ENCODE results near the gene ATXN1. TPM values are rescaled to one million over a fixed set of nuclear protein-coding genes. Genes with fewer than 3 reads are reported as not detected.

ATXN1 gene
- polyA plus RNA-seq, 1 of the 3 experiments (the other 2 are of a cell fraction), result 7.9 TPM

- Histone ChIP-seq H3K27ac (ENCODE audit: low read depth in 2 of 2, low read length in 1 of 2) (no peak overlapping the region), H3K9me3 (no peaks in the 10 kb centered on the region), H3K9ac (no peak overlapping the region), H3K27me3 (ENCODE audit: insufficient read depth) (no peaks in the 10 kb centered on the region), H2AFZ (ENCODE audit: low read depth) (no peak overlapping the region), H3K36me3 (replicated peaks in 1 of 2; ENCODE audit: control insufficient read depth in 1 of 2, insufficient read depth in 2 of 2, low read length in 1 of 2) (peaks cover 0 to 11% of the 10 kb centered on the region in 2 experiments), H3K4me1 (ENCODE audit: control insufficient read depth in 1 of 2, insufficient read depth in 2 of 2, low read depth in 1 of 2, low read length in 1 of 2) (peaks cover 7 to 15% of the 10 kb centered on the region in 2 experiments), H3F3A (replicated peaks; ENCODE audit: insufficient read depth) (peaks cover 17% of the 10 kb centered on the region), H3K4me3 (ENCODE audit: low read depth in 2 of 2, low read length in 1 of 2) (no peak overlapping the region), H3K9me2 (no peaks in the 10 kb centered on the region), H3K79me2 (ENCODE audit: insufficient read depth) (no peaks in the 10 kb centered on the region), H3K4me2 (no peak overlapping the region), H4K20me1 (ENCODE audit: insufficient read depth) (no peaks in the 10 kb centered on the region)
- WGBS (ENCODE audit: low lambda C conversion rate), result 99% methylated on average over 4 of the region's 4 CpGs
- no peak for TF ChIP-seq GATA2 (CRISPR knock-in tag; IDR thresholded peaks at IDR 0.05)
- no peak for TF ChIP-seq TAF1 (IDR thresholded peaks at IDR 0.05; ENCODE audit: borderline replicate concordance, low read depth, low read length)
- no peak for TF ChIP-seq IRF3 (IDR thresholded peaks at IDR 0.05; ENCODE audit: low read depth, low read length)
- TF ChIP-seq, protein P1, sequence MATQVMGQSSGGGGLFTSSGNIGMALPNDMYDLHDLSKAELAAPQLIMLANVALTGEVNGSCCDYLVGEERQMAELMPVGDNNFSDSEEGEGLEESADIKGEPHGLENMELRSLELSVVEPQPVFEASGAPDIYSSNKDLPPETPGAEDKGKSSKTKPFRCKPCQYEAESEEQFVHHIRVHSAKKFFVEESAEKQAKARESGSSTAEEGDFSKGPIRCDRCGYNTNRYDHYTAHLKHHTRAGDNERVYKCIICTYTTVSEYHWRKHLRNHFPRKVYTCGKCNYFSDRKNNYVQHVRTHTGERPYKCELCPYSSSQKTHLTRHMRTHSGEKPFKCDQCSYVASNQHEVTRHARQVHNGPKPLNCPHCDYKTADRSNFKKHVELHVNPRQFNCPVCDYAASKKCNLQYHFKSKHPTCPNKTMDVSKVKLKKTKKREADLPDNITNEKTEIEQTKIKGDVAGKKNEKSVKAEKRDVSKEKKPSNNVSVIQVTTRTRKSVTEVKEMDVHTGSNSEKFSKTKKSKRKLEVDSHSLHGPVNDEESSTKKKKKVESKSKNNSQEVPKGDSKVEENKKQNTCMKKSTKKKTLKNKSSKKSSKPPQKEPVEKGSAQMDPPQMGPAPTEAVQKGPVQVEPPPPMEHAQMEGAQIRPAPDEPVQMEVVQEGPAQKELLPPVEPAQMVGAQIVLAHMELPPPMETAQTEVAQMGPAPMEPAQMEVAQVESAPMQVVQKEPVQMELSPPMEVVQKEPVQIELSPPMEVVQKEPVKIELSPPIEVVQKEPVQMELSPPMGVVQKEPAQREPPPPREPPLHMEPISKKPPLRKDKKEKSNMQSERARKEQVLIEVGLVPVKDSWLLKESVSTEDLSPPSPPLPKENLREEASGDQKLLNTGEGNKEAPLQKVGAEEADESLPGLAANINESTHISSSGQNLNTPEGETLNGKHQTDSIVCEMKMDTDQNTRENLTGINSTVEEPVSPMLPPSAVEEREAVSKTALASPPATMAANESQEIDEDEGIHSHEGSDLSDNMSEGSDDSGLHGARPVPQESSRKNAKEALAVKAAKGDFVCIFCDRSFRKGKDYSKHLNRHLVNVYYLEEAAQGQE (IDR thresholded peaks at IDR 0.05; ENCODE audit: low read depth, low read length), result no peak
- TF ChIP-seq YY1 (IDR thresholded peaks at IDR 0.05; ENCODE audit: low read depth), result no peak
- TF ChIP-seq ELF1 (IDR thresholded peaks at IDR 0.05), result no peak
- TF ChIP-seq FOSL2 (IDR thresholded peaks at IDR 0.05; ENCODE audit: borderline replicate concordance, low read depth), result no peak
- no peak for TF ChIP-seq JUND (IDR thresholded peaks at IDR 0.05)
- TF ChIP-seq MXI1 (IDR thresholded peaks at IDR 0.05; ENCODE audit: low read depth, low read length), result no peak
- TF ChIP-seq PBX3 (IDR thresholded peaks at IDR 0.05), result no peak
- no peak for TF ChIP-seq MEF2A (IDR thresholded peaks at IDR 0.05; ENCODE audit: borderline replicate concordance, low read depth)
- no peak for TF ChIP-seq FOXM1 (IDR thresholded peaks at IDR 0.05; ENCODE audit: low read depth)
- POLR2A ChIA-PET, result no interaction called here
- no peak for DNase-seq
- CTCF ChIA-PET, result no interaction called here
Measured at GRCh38 chr6:16393326-16393725, 367.9 kb downstream of the ATXN1 start.

- TF ChIP-seq TCF12 (IDR thresholded peaks at IDR 0.05), result peak; percentile 45; the same call in 1 of the 2 replicates
- TF ChIP-seq EP300 (IDR thresholded peaks at IDR 0.05; ENCODE audit: borderline replicate concordance in 1 of 2, low read depth in 1 of 2, low read length in 1 of 2), result no peak
- TF ChIP-seq PBX3 (IDR thresholded peaks at IDR 0.05), result peak; percentile 61
- Histone ChIP-seq H2AFZ (ENCODE audit: low read depth) (no peak overlapping the region), H3K9me2 (no peaks in the 10 kb centered on the region), H3K4me3 (ENCODE audit: low read depth in 2 of 2, low read length in 1 of 2) (no peak overlapping the region), H3K36me3 (replicated peaks in 1 of 2; ENCODE audit: control insufficient read depth in 1 of 2, insufficient read depth in 2 of 2, low read length in 1 of 2) (peaks cover 0 to 11% of the 10 kb centered on the region in 2 experiments), H4K20me1 (ENCODE audit: insufficient read depth) (no peaks in the 10 kb centered on the region), H3K4me1 (ENCODE audit: control insufficient read depth in 1 of 2, insufficient read depth in 2 of 2, low read depth in 1 of 2, low read length in 1 of 2) (peaks cover 9 to 11% of the 10 kb centered on the region in 2 experiments), H3K79me2 (ENCODE audit: insufficient read depth) (no peaks in the 10 kb centered on the region), H3F3A (replicated peaks; ENCODE audit: insufficient read depth) (peaks cover 13% of the 10 kb centered on the region), H3K9me3 (no peaks in the 10 kb centered on the region), H3K27ac (ENCODE audit: low read depth in 2 of 2, low read length in 1 of 2) (peak overlapping the region; percentile 43 to 80; a peak in 3 of 4 replicates), H3K9ac (peak overlapping the region; percentile 32; the same call in 1 of the 2 replicates), H3K4me2 (peak overlapping the region; percentile 67; the same call in 1 of the 2 replicates), H3K27me3 (ENCODE audit: insufficient read depth) (no peaks in the 10 kb centered on the region)
- POLR2A ChIA-PET, result no interaction called here
- CTCF ChIA-PET, result no interaction called here
- no peak for DNase-seq
- WGBS (ENCODE audit: low lambda C conversion rate), result 100% methylated on average over 1 of the region's 1 CpG
Measured at GRCh38 chr6:16392010-16392409, 369.2 kb downstream of the ATXN1 start.

Measured in SK-N-SH (cell line).